ENCODE results near the gene CRTAC1. TPM values are rescaled to one million over a fixed set of nuclear protein-coding genes. Genes with fewer than 3 reads are reported as not detected.

CRTAC1 gene
- total and polyA plus RNA-seq, 2 experiments from 2014 or later: 0.47 to 1.2 TPM

DNA sequence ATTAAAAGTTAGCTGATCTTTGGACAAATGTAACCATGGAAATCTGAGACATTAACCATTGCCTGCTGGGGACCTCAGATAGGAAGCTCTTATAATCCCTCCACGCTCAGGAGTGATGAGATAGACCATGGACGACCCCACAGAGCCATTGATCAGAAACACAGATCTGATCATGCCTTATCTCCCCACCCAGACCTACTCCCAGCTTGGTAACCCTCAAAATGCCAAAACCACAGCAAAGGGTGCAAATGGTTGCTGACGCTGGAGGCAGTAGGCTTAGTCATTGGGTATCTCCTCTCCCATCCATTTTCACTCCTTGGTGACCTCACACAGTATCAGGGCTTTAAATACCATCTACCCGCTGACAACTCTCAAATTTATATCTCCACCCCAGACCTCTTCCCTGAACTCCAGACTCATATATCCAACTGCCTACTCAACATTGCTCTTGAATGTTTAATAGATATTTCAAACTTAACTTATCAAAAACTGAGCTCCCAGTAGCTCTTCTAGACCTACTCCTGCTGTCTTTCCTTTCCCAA is 60.8 kb downstream of the CRTAC1 start (continued):
- TF ChIP-seq, protein P1, sequence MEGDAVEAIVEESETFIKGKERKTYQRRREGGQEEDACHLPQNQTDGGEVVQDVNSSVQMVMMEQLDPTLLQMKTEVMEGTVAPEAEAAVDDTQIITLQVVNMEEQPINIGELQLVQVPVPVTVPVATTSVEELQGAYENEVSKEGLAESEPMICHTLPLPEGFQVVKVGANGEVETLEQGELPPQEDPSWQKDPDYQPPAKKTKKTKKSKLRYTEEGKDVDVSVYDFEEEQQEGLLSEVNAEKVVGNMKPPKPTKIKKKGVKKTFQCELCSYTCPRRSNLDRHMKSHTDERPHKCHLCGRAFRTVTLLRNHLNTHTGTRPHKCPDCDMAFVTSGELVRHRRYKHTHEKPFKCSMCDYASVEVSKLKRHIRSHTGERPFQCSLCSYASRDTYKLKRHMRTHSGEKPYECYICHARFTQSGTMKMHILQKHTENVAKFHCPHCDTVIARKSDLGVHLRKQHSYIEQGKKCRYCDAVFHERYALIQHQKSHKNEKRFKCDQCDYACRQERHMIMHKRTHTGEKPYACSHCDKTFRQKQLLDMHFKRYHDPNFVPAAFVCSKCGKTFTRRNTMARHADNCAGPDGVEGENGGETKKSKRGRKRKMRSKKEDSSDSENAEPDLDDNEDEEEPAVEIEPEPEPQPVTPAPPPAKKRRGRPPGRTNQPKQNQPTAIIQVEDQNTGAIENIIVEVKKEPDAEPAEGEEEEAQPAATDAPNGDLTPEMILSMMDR (conservative IDR thresholded peaks at IDR 0.05; ENCODE audit: low read depth in 2 of 2): no peak
- TF ChIP-seq, protein P2, sequence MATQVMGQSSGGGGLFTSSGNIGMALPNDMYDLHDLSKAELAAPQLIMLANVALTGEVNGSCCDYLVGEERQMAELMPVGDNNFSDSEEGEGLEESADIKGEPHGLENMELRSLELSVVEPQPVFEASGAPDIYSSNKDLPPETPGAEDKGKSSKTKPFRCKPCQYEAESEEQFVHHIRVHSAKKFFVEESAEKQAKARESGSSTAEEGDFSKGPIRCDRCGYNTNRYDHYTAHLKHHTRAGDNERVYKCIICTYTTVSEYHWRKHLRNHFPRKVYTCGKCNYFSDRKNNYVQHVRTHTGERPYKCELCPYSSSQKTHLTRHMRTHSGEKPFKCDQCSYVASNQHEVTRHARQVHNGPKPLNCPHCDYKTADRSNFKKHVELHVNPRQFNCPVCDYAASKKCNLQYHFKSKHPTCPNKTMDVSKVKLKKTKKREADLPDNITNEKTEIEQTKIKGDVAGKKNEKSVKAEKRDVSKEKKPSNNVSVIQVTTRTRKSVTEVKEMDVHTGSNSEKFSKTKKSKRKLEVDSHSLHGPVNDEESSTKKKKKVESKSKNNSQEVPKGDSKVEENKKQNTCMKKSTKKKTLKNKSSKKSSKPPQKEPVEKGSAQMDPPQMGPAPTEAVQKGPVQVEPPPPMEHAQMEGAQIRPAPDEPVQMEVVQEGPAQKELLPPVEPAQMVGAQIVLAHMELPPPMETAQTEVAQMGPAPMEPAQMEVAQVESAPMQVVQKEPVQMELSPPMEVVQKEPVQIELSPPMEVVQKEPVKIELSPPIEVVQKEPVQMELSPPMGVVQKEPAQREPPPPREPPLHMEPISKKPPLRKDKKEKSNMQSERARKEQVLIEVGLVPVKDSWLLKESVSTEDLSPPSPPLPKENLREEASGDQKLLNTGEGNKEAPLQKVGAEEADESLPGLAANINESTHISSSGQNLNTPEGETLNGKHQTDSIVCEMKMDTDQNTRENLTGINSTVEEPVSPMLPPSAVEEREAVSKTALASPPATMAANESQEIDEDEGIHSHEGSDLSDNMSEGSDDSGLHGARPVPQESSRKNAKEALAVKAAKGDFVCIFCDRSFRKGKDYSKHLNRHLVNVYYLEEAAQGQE (IDR thresholded peaks at IDR 0.05; ENCODE audit: unreplicated experiment): no peak
- no peak for TF ChIP-seq ZNF114 (CRISPR knock-in tag; IDR thresholded peaks at IDR 0.05)
- no peak for TF ChIP-seq POLR2AphosphoS5 (IDR thresholded peaks at IDR 0.05; ENCODE audit: low read depth)

DNA sequence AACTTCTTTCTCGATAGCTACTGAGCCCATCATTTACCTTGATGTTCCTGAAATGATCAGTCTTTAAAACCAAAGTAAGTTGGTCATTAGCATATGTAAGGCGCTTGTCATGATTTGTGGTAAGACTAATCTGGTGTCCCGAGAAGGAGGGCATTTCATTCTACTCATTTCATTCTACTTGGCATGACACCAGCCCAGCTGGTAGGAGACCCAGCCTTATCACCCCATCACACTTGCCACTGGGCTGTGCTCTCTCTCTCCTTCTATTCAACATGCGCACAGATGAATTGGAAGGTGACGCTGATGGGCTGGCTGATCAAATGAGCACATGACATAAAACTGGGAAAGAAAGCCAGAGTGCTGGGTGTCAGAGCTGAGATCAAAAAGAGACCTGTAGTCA is 65.7 kb downstream of the CRTAC1 start:
- Mint-ChIP-seq H3K4me3 (no peak overlapping the region), H3K9me3 (no peaks in the 10 kb centered on the region), H3K27ac (no peak overlapping the region), H3K36me3 (ENCODE audit: low read depth) (no peaks in the 10 kb centered on the region), H3K4me1 (no peaks in the 10 kb centered on the region), H3K27me3 (ENCODE audit: insufficient read depth, low read depth, poor library complexity) (no peaks in the 10 kb centered on the region)
- ATAC-seq (no peak), DNase-seq (ENCODE audit: low spot score) (no peak)
- Histone ChIP-seq H3K4me1 (ENCODE audit: insufficient read depth) (no peaks in the 10 kb centered on the region), H3K4me2 (no peak overlapping the region), H3K9me2 (ENCODE audit: insufficient read depth) (no peaks in the 10 kb centered on the region), H3K36me3 (ENCODE audit: insufficient read depth) (no peaks in the 10 kb centered on the region), H3K27ac (ENCODE audit: low read depth) (no peak overlapping the region), H3K79me2 (replicated peaks; ENCODE audit: insufficient read depth) (no peaks in the 10 kb centered on the region), H3F3A (replicated peaks; ENCODE audit: low read depth) (no peaks in the 10 kb centered on the region), H3K27me3 (ENCODE audit: insufficient read depth) (no peaks in the 10 kb centered on the region), H3K4me3 (no peak overlapping the region), H2AFZ (no peak overlapping the region), H4K20me1 (replicated peaks; ENCODE audit: insufficient read depth) (no peaks in the 10 kb centered on the region)
- no peak for TF ChIP-seq POLR2AphosphoS5 (IDR thresholded peaks at IDR 0.05; ENCODE audit: low read depth)
- no peak for TF ChIP-seq NANOG (IDR thresholded peaks at IDR 0.05; ENCODE audit: borderline replicate concordance)
- no peak for TF ChIP-seq STAT1 (IDR thresholded peaks at IDR 0.05; ENCODE audit: unreplicated experiment)
- no peak for TF ChIP-seq EZH2 (IDR thresholded peaks at IDR 0.05; ENCODE audit: low read depth, unreplicated experiment)
- TF ChIP-seq EZH2phosphoT487 (IDR thresholded peaks at IDR 0.05; ENCODE audit: unreplicated experiment): no peak
- no peak for TF ChIP-seq JUNB (IDR thresholded peaks at IDR 0.05; ENCODE audit: unreplicated experiment)
- TF ChIP-seq, protein P3, sequence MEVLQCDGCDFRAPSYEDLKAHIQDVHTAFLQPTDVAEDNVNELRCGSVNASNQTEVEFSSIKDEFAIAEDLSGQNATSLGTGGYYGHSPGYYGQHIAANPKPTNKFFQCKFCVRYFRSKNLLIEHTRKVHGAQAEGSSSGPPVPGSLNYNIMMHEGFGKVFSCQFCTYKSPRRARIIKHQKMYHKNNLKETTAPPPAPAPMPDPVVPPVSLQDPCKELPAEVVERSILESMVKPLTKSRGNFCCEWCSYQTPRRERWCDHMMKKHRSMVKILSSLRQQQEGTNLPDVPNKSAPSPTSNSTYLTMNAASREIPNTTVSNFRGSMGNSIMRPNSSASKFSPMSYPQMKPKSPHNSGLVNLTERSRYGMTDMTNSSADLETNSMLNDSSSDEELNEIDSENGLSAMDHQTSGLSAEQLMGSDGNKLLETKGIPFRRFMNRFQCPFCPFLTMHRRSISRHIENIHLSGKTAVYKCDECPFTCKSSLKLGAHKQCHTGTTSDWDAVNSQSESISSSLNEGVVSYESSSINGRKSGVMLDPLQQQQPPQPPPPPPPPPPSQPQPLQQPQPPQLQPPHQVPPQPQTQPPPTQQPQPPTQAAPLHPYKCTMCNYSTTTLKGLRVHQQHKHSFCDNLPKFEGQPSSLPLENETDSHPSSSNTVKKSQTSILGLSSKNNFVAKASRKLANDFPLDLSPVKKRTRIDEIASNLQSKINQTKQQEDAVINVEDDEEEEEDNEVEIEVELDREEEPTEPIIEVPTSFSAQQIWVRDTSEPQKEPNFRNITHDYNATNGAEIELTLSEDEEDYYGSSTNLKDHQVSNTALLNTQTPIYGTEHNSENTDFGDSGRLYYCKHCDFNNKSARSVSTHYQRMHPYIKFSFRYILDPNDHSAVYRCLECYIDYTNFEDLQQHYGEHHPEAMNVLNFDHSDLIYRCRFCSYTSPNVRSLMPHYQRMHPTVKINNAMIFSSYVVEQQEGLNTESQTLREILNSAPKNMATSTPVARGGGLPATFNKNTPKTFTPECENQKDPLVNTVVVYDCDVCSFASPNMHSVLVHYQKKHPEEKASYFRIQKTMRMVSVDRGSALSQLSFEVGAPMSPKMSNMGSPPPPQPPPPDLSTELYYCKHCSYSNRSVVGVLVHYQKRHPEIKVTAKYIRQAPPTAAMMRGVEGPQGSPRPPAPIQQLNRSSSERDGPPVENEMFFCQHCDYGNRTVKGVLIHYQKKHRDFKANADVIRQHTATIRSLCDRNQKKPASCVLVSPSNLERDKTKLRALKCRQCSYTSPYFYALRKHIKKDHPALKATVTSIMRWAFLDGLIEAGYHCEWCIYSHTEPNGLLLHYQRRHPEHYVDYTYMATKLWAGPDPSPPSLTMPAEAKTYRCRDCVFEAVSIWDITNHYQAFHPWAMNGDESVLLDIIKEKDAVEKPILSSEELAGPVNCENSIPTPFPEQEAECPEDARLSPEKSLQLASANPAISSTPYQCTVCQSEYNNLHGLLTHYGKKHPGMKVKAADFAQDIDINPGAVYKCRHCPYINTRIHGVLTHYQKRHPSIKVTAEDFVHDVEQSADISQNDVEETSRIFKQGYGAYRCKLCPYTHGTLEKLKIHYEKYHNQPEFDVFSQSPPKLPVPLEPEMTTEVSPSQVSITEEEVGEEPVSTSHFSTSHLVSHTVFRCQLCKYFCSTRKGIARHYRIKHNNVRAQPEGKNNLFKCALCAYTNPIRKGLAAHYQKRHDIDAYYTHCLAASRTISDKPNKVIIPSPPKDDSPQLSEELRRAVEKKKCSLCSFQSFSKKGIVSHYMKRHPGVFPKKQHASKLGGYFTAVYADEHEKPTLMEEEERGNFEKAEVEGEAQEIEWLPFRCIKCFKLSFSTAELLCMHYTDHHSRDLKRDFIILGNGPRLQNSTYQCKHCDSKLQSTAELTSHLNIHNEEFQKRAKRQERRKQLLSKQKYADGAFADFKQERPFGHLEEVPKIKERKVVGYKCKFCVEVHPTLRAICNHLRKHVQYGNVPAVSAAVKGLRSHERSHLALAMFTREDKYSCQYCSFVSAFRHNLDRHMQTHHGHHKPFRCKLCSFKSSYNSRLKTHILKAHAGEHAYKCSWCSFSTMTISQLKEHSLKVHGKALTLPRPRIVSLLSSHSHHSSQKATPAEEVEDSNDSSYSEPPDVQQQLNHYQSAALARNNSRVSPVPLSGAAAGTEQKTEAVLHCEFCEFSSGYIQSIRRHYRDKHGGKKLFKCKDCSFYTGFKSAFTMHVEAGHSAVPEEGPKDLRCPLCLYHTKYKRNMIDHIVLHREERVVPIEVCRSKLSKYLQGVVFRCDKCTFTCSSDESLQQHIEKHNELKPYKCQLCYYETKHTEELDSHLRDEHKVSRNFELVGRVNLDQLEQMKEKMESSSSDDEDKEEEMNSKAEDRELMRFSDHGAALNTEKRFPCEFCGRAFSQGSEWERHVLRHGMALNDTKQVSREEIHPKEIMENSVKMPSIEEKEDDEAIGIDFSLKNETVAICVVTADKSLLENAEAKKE (CRISPR knock-in tag; IDR thresholded peaks at IDR 0.05): no peak
- TF ChIP-seq, protein P4, sequence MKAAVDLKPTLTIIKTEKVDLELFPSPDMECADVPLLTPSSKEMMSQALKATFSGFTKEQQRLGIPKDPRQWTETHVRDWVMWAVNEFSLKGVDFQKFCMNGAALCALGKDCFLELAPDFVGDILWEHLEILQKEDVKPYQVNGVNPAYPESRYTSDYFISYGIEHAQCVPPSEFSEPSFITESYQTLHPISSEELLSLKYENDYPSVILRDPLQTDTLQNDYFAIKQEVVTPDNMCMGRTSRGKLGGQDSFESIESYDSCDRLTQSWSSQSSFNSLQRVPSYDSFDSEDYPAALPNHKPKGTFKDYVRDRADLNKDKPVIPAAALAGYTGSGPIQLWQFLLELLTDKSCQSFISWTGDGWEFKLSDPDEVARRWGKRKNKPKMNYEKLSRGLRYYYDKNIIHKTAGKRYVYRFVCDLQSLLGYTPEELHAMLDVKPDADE (IDR thresholded peaks at IDR 0.05): no peak

Measured in GM23338 (cell line).